A549 (cell line): ENCODE results near the gene CD58.

Experiments
- BCL3 ChIP-seq: fragments of >200 bp; sonication (Bioruptor Twin); formaldehyde crosslinking; IDR thresholded peaks from 3 replicates; pipeline ENCODE4 v1.6.1; 2016
- CEBPB ChIP-seq, 2 experiments: fragments of >200 bp in 1 of 2; sonication (Bioruptor Twin) in 1 of 2; formaldehyde crosslinking in 1 of 2; IDR thresholded peaks; 2 replicates each; pipeline ENCODE4 v1.6.1; 2012 to 2016
- CTCF ChIP-seq: fragments of >200 bp; sonication (Bioruptor Twin); formaldehyde crosslinking; IDR thresholded peaks from 3 replicates; pipeline ENCODE4 v1.5.1; 2016
- JUN ChIP-seq, 2 experiments: fragments of >200 bp; sonication (Bioruptor Twin); formaldehyde crosslinking; IDR thresholded peaks; 2 replicates in 1 of 2; 3 replicates in 1 of 2; pipeline ENCODE4 v1.6.1; 2016 to 2017
- JUNB ChIP-seq: fragments of >200 bp; sonication (Bioruptor Twin); formaldehyde crosslinking; IDR thresholded peaks from 2 replicates; pipeline ENCODE4 v1.6.1; 2016
- KDM1A ChIP-seq: fragments of 200-600 bp; sonication (generic); IDR thresholded peaks from 2 replicates; pipeline ENCODE4 v1.6.1; 2016; ENCODE audit warnings: low read depth, mild to moderate bottlenecking
- RAD21 ChIP-seq, 2 experiments: fragments of >200 bp in 1 of 2; sonication (Bioruptor Twin) in 1 of 2; formaldehyde crosslinking in 1 of 2; IDR thresholded peaks in 1 of 2; conservative IDR thresholded peaks in 1 of 2; 2 replicates in 1 of 2; 3 replicates in 1 of 2; pipeline ENCODE4 v1.6.1; 2012 to 2018; ENCODE audit warnings: inconsistent platforms in 1 of 2
- REST ChIP-seq: fragments of 200-600 bp; sonication (generic); IDR thresholded peaks from 2 replicates; pipeline ENCODE4 v1.6.1; 2016; ENCODE audit warnings: antibody characterized with exemption, mild to moderate bottlenecking, moderate library complexity

GRCh38 chr1:116494745-116495144 is 76.1 kb downstream of the CD58 start:
- TF ChIP-seq REST (no peak), CTCF (no peak), RAD21 (conservative IDR thresholded peaks at IDR 0.05 in 1 of 2, IDR thresholded peaks at IDR 0.05 in 1 of 2) (no peak), JUNB (no peak), BCL3 (no peak), KDM1A (no peak), JUN (IDR thresholded peaks at IDR 0.05) (no peak), CEBPB (IDR thresholded peaks at IDR 0.05) (no peak)
